ENCODE measurements around the gene SSRP1. TPM values are rescaled to one million over a fixed set of nuclear protein-coding genes. Genes with fewer than 3 reads are reported as not detected.
A peak's percentile ranks its signal among the peaks of the same experiment; 100 is the strongest.

Gene SSRP1
- total and polyA plus RNA-seq, 9 of the 15 experiments (the other 6 are each of a cell fraction or from before 2014, with no cell fraction given) = 91.1 to 416 (median 245) TPM

DNA sequence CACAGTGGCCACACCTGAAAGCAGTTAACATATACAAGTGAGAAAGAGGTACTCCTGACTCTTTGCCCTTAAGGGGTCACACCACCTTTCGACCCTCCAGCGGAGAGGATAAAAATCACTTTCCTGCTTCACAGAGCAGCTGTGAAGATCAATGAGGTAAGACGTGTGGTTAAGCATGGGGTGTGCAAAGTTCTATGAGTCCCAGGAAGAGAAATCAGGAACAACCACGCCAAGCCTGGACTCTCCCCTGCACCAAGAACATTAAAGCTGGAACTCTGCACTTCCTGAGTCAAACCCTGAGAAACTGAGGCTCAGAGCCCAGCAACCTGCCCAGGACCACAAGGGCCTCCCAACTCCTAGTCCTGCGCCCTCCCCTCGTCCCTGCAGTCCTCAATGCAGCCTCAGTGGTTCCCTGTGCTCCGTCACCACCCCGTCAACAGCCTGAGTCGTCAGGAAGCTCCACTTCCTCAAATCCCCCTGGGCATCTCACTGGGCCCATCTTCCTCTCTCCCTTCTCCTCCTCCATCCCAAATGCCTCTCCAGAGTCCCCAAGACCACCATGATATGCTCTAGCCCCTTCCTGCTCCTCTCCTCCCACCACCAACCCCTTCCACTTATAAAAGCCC lies 28.6 kb downstream of the SSRP1 start:
- H3K4me2 ChIP-seq (ENCODE audit: insufficient read depth, low read length) = no peak overlapping the region
- H3K27ac ChIP-seq (ENCODE audit: extremely low read depth, low read depth, low read length) = no peak overlapping the region
- H3K4me3 ChIP-seq = no peak overlapping the region
- peaks cover 4% of the 10 kb centered on the region for H3K79me2 ChIP-seq (ENCODE audit: control insufficient read depth, insufficient read depth, low read length)
- peaks cover 7% of the 10 kb centered on the region for H3K9me1 ChIP-seq (ENCODE audit: control insufficient read depth, insufficient read depth, low read length)
- H3K27me3 ChIP-seq (ENCODE audit: control insufficient read depth in 2 of 2, insufficient read depth in 2 of 2, low read length in 2 of 2) = no peaks in the 10 kb centered on the region
- peaks cover 47% of the 10 kb centered on the region for H3K36me3 ChIP-seq (ENCODE audit: control insufficient read depth, insufficient read depth, low read length)
- ATAC-seq = no peak
- 79% methylated on average over 6 of the region's 9 CpGs for WGBS (ENCODE audit: insufficient coverage, low coverage, missing lambda C conversion rate)
- no peak for DNase-seq (ENCODE audit: extremely low read depth in 1 of 4, low spot score in 3 of 4)
- H3K9ac ChIP-seq (ENCODE audit: insufficient read depth in 1 of 2, low read depth in 2 of 2, low read length in 2 of 2) = 0 out of 4 replicates have a peak overlapping the region, but pooled peaks of 1 of the 2 experiments have one; percentile 65
- H4K20me1 ChIP-seq (replicated peaks; ENCODE audit: control insufficient read depth, insufficient read depth, low read length) = peaks cover 21% of the 10 kb centered on the region
- FAIRE-seq = no peak
- no peak overlapping the region for H2AFZ ChIP-seq (ENCODE audit: low read depth, low read length)
- POLR2A ChIA-PET = interaction anchor here (0.5 to 1.4 kb wide), 6 partner anchors 9 to 191 kb away, joined by 3 to 5 read pairs (median 3); no protein-coding TSS in a partner anchor
- in situ Hi-C loops (cut with MboI) = no loop called here
- CTCF ChIA-PET (ENCODE audit: low intra/inter-chr PET ratio) = interaction anchor here (0.6 to 0.7 kb wide), 2 partner anchors 105 to 1834 kb away, joined by 3 to 4 read pairs; no protein-coding TSS in a partner anchor
- TF ChIP-seq SPI1 (IDR thresholded peaks at IDR 0.05; ENCODE audit: borderline replicate concordance, low read depth, low read length) (peak; percentile 73), TAF15 (IDR thresholded peaks at IDR 0.05; ENCODE audit: low read depth, low read length) (no peak)
- peaks cover 22 to 43% of the 10 kb centered on the region in 2 experiments for H3K4me1 ChIP-seq (replicated peaks in 1 of 2; ENCODE audit: control insufficient read depth in 2 of 2, insufficient read depth in 2 of 2, low read length in 2 of 2)
- intact Hi-C loops (cut with micrococcal nuclease) = no loop called here
- no TSS peak for BruUV-seq (replicated peaks)
- H3K9me3 ChIP-seq (replicated peaks; ENCODE audit: control insufficient read depth, insufficient read depth, low read depth, low read length) = no peaks in the 10 kb centered on the region

- intact Hi-C loops (cut with micrococcal nuclease) = no loop called here
- Histone ChIP-seq H3K27me3 (ENCODE audit: control insufficient read depth in 2 of 2, insufficient read depth in 2 of 2, low read length in 2 of 2) (no peaks in the 10 kb centered on the region), H2AFZ (ENCODE audit: low read depth, low read length) (no peak overlapping the region), H4K20me1 (replicated peaks; ENCODE audit: control insufficient read depth, insufficient read depth, low read length) (peaks cover 18% of the 10 kb centered on the region), H3K9me3 (replicated peaks; ENCODE audit: control insufficient read depth, insufficient read depth, low read depth, low read length) (no peaks in the 10 kb centered on the region), H3K36me3 (ENCODE audit: control insufficient read depth, insufficient read depth, low read length) (peaks cover 50% of the 10 kb centered on the region), H3K4me1 (replicated peaks in 1 of 2; ENCODE audit: control insufficient read depth in 2 of 2, insufficient read depth in 2 of 2, low read length in 2 of 2) (peaks cover 16 to 39% of the 10 kb centered on the region in 2 experiments), H3K27ac (ENCODE audit: extremely low read depth, low read depth, low read length) (no peak overlapping the region), H3K4me3 (no peak overlapping the region), H3K4me2 (ENCODE audit: insufficient read depth, low read length) (no peak overlapping the region), H3K9me1 (ENCODE audit: control insufficient read depth, insufficient read depth, low read length) (peaks cover 7% of the 10 kb centered on the region), H3K9ac (ENCODE audit: insufficient read depth in 1 of 2, low read depth in 2 of 2, low read length in 2 of 2) (no peak overlapping the region), H3K79me2 (ENCODE audit: control insufficient read depth, insufficient read depth, low read length) (peaks cover 4% of the 10 kb centered on the region)
- CTCF ChIA-PET (ENCODE audit: low intra/inter-chr PET ratio) = interaction anchor here (0.6 kb wide), 1 partner anchor 1835 kb away, joined by 3 read pairs; no protein-coding TSS in a partner anchor
- DNase-seq (ENCODE audit: extremely low read depth in 1 of 4, low spot score in 3 of 4) (no peak), ATAC-seq (no peak), FAIRE-seq (no peak)
- TF ChIP-seq SMC3 (conservative IDR thresholded peaks at IDR 0.05; ENCODE audit: insufficient read depth, low read depth, low read length) (no peak), NFIC (IDR thresholded peaks at IDR 0.05) (peak; percentile 34; the same call in 1 of the 2 replicates)
- no TSS peak for BruUV-seq (replicated peaks)
- POLR2A ChIA-PET = interaction anchor here (0.6 to 1.4 kb wide), 2 partner anchors 9 to 48 kb away, joined by 4 to 5 read pairs; no protein-coding TSS in a partner anchor
- WGBS (ENCODE audit: insufficient coverage, low coverage, missing lambda C conversion rate) = 81% methylated on average over 15 of the region's 15 CpGs
- in situ Hi-C loops (cut with MboI) = no loop called here
Measured at GRCh38 chr11:57306161-57306876, 29.4 kb downstream of the SSRP1 start.

Measured in K562 (cell line).